GM23338 (cell line): Measurements from ENCODE around the gene EIF4G3. TPM values are rescaled to one million over a fixed set of nuclear protein-coding genes. Genes with fewer than 3 reads are reported as not detected.

Experiments
- ATAC-seq: fragments of 200-7000 bp; cut with Tn5 transposase; 3 replicates; pipeline ENCODE4 v1.9.1; 2020
- DNase-seq: peaks from one replicate; pipeline ENCODE4 v3.0.0-alpha.2; 2015; ENCODE audit warnings: low spot score
- H2AFZ ChIP-seq: fragments of 200-600 bp; sonication (generic); 2 replicates; pipeline ENCODE4 v1.8.0; 2016; ENCODE audit warnings: antibody characterized with exemption, mild to moderate bottlenecking, moderate library complexity
- H3F3A ChIP-seq: fragments of 200-600 bp; sonication (generic); replicated peaks from 2 replicates; pipeline ENCODE4 v1.8.0; 2017; ENCODE audit warnings: antibody characterized with exemption, mixed run types, low read depth
- H3K27ac ChIP-seq: fragments of 200-600 bp; sonication (generic); 2 replicates; pipeline ENCODE4 v1.6.1; 2016; ENCODE audit warnings: low read depth
- H3K27me3 ChIP-seq: fragments of 200-600 bp; sonication (generic); 2 replicates; pipeline ENCODE4 v1.8.0; 2016; ENCODE audit warnings: mild to moderate bottlenecking, mixed run types, moderate library complexity; ENCODE audit not compliant: insufficient read depth
- H3K36me3 ChIP-seq: fragments of 200-600 bp; sonication (generic); 2 replicates; pipeline ENCODE4 v1.8.0; 2016; ENCODE audit warnings: mild to moderate bottlenecking; ENCODE audit not compliant: insufficient read depth
- H3K4me1 ChIP-seq: fragments of 200-600 bp; sonication (generic); 2 replicates; pipeline ENCODE4 v1.8.0; 2016; ENCODE audit warnings: mild to moderate bottlenecking, moderate library complexity; ENCODE audit not compliant: insufficient read depth
- H3K4me2 ChIP-seq: fragments of 200-600 bp; sonication (generic); 2 replicates; pipeline ENCODE4 v1.7.1; 2017; ENCODE audit warnings: mixed run types
- H3K4me3 ChIP-seq: fragments of 200-600 bp; sonication (generic); 2 replicates; pipeline ENCODE4 v1.6.1; 2016; ENCODE audit warnings: mixed run types
- H3K79me2 ChIP-seq: fragments of 200-600 bp; sonication (generic); replicated peaks from 2 replicates; pipeline ENCODE4 v1.8.0; 2017; ENCODE audit warnings: mild to moderate bottlenecking; ENCODE audit not compliant: insufficient read depth
- H3K9me2 ChIP-seq: fragments of 200-600 bp; sonication (generic); 2 replicates; pipeline ENCODE4 v1.8.0; 2017; ENCODE audit not compliant: insufficient read depth
- H4K20me1 ChIP-seq: fragments of 200-600 bp; sonication (generic); replicated peaks from 2 replicates; pipeline ENCODE4 v1.8.0; 2017; ENCODE audit warnings: mild to moderate bottlenecking; ENCODE audit not compliant: insufficient read depth
- H3K27ac Mint-ChIP-seq: 2 replicates; pipeline ENCODE4 v1.8.0; 2020; ENCODE audit warnings: inconsistent platforms, mild to moderate bottlenecking, moderate library complexity, mixed read lengths
- H3K27me3 Mint-ChIP-seq: 3 replicates; pipeline ENCODE4 v1.8.0; 2022; ENCODE audit warnings: low read depth, mild to moderate bottlenecking, moderate library complexity, mixed read lengths, inconsistent platforms; ENCODE audit not compliant: insufficient read depth, poor library complexity
- H3K36me3 Mint-ChIP-seq: 3 replicates; pipeline ENCODE4 v1.8.0; 2021; ENCODE audit warnings: low read depth, mild to moderate bottlenecking, inconsistent platforms, moderate library complexity, mixed read lengths
- H3K4me1 Mint-ChIP-seq: 3 replicates; pipeline ENCODE4 v1.8.0; 2020; ENCODE audit warnings: mild to moderate bottlenecking, inconsistent platforms, mixed read lengths
- H3K4me3 Mint-ChIP-seq: 3 replicates; pipeline ENCODE4 v1.8.0; 2021; ENCODE audit warnings: moderate library complexity, mild to moderate bottlenecking, inconsistent platforms, mixed read lengths
- H3K9me3 Mint-ChIP-seq: 3 replicates; pipeline ENCODE4 v1.8.0; 2020; ENCODE audit warnings: moderate library complexity, mild to moderate bottlenecking, inconsistent platforms, mixed read lengths
- CTCF ChIP-seq, 2 experiments: fragments of 200-600 bp in 1 of 2; sonication (generic) in 1 of 2; conservative IDR thresholded peaks; 2 replicates each; pipeline versions ENCODE4 v1.5.1 to v1.6.1; 2016 to 2017; ENCODE audit warnings: antibody characterized with exemption in 2 of 2, low read depth in 2 of 2, mild to moderate bottlenecking in 2 of 2, moderate library complexity in 1 of 2
- ETS1 ChIP-seq: IDR thresholded peaks from 2 replicates; pipeline ENCODE4 v1.6.1; 2016; ENCODE audit warnings: antibody characterized with exemption
- EZH2phosphoT487 ChIP-seq: fragments of 200-600 bp; sonication (generic); IDR thresholded peaks from one replicate; pipeline ENCODE4 v1.8.1; 2018; ENCODE audit warnings: antibody characterized with exemption; ENCODE audit not compliant: unreplicated experiment
- JUNB ChIP-seq: IDR thresholded peaks from one replicate; pipeline ENCODE4 v1.6.1; 2016; ENCODE audit warnings: antibody characterized with exemption; ENCODE audit not compliant: unreplicated experiment
- NANOG ChIP-seq: IDR thresholded peaks from 2 replicates; pipeline ENCODE4 v1.6.1; 2016; ENCODE audit warnings: antibody characterized with exemption, borderline replicate concordance
- ZNF462 ChIP-seq: fragments of 250-450 bp; sonication (Bioruptor Pico); IDR thresholded peaks from 2 replicates; pipeline ENCODE4 v1.5.0; 2020; ENCODE audit warnings: mild to moderate bottlenecking, moderate library complexity
- polyA plus RNA-seq: library from polyadenylated mRNA; unstranded; fragments of >200 nt; fragmentation: Nextera tagmentation; extraction: Ambion mirVana; gene quantifications from 2 replicates; pipeline ENCODE4 v1.2.1, GENCODE V29; 2016
- total RNA-seq: library from RNA; depleted of rRNA; stranded (reverse); fragments of >200 nt; shearing (Covaris generic); gene quantifications from 2 replicates; pipeline ENCODE4 v1.2.3, GENCODE V29; 2014

Gene EIF4G3
- total and polyA plus RNA-seq, 2 experiments from 2014 or later: 37.9 to 68.1 TPM

GRCh38 chr1:20948101-20948500 lies 228.6 kb downstream of the EIF4G3 start (continued):
- TF ChIP-seq ZNF462 (CRISPR knock-in tag): no peak
- no peak for TF ChIP-seq JUNB
- TF ChIP-seq ETS1: no peak
- TF ChIP-seq CTCF (conservative IDR thresholded peaks at IDR 0.05; ENCODE audit: low read depth in 2 of 2): no peak
- TF ChIP-seq EZH2phosphoT487: no peak
- TF ChIP-seq NANOG: no peak

- no peaks in the 10 kb centered on the region for H3F3A ChIP-seq
- H3K79me2 ChIP-seq: no peaks in the 10 kb centered on the region
- no peak overlapping the region for H3K27ac ChIP-seq
- H3K4me1 ChIP-seq: peaks cover 28% of the 10 kb centered on the region
- ATAC-seq: no peak
- peaks cover 27% of the 10 kb centered on the region for H3K4me1 Mint-ChIP-seq
- H3K4me3 Mint-ChIP-seq: no peak overlapping the region
- H4K20me1 ChIP-seq: no peaks in the 10 kb centered on the region; the same call in 1 of the 2 replicates
- DNase-seq: no peak
- no peaks in the 10 kb centered on the region for H3K9me3 Mint-ChIP-seq
- H3K27me3 Mint-ChIP-seq: peaks cover 3% of the 10 kb centered on the region
- H3K27me3 ChIP-seq: no peaks in the 10 kb centered on the region
- no peak overlapping the region for H2AFZ ChIP-seq
- peaks cover 8% of the 10 kb centered on the region; the same call in 2 of the 3 replicates for H3K36me3 Mint-ChIP-seq
- no peak overlapping the region for H3K4me2 ChIP-seq
- no peak overlapping the region for H3K4me3 ChIP-seq
- peak overlapping the region; percentile 18; the same call in 1 of the 2 replicates for H3K27ac Mint-ChIP-seq
- no peaks in the 10 kb centered on the region for H3K9me2 ChIP-seq
- H3K36me3 ChIP-seq: no peaks in the 10 kb centered on the region
- TF ChIP-seq ZNF462 (CRISPR knock-in tag): no peak
These were observed 229.3 kb downstream of the EIF4G3 start for GRCh38 chr1:20947409-20947808.
